Measurements from ENCODE around the gene SECISBP2L. TPM values are rescaled to one million over a fixed set of nuclear protein-coding genes. Genes with fewer than 3 reads are reported as not detected.
A peak's percentile ranks its signal among the peaks of the same experiment; 100 is the strongest.

Gene SECISBP2L
- total and polyA plus RNA-seq, 12 donors = 6.2 to 49.8 (median 42.4) TPM

- Histone ChIP-seq H3K27me3 (no peaks in the 10 kb centered on the region), H3K4me1 (peaks cover 0 to 26% (median 18%) of the 10 kb centered on the region in 9 donors), H3K27ac (peak overlapping the region in 5 of 10 donors; percentile 3 to 70 (median 56)), H3K9me3 (no peaks in the 10 kb centered on the region), H3K36me3 (no peaks in the 10 kb centered on the region), H3K4me3 (no peak overlapping the region)
- intact Hi-C loops (cut with DNase I) = no loop called here
- no peak for DNase-seq
- 83 to 86% methylated on average over 2 of the region's 2 CpGs for WGBS, 2 donors
- ATAC-seq = peak in 4 of 8 donors; percentile 22 to 55 (median 35)
- no peak for TF ChIP-seq CTCF (IDR thresholded peaks at IDR 0.05)
These were observed 100.9 kb downstream of the SECISBP2L start for GRCh38 chr15:48945386-48945785.

- DNase-seq (no peak), ATAC-seq (no peak)
- TF ChIP-seq CTCF (IDR thresholded peaks at IDR 0.05) = no peak
- H3K9me3 ChIP-seq = no peaks in the 10 kb centered on the region
- no peak overlapping the region for H3K4me3 ChIP-seq
- intact Hi-C loops (cut with DNase I) = no loop called here
- H3K27ac ChIP-seq = no peak overlapping the region
- 75 to 81% methylated on average over 5 of the region's 5 CpGs for WGBS, 2 donors
- H3K4me1 ChIP-seq = peaks cover 0 to 28% (median 14%) of the 10 kb centered on the region in 9 donors
- no peaks in the 10 kb centered on the region for H3K36me3 ChIP-seq
- H3K27me3 ChIP-seq = no peaks in the 10 kb centered on the region
These were observed 104.3 kb downstream of the SECISBP2L start for GRCh38 chr15:48941904-48942303.

- peaks cover 0 to 19% (median 1%) of the 10 kb centered on the region in 9 donors for H3K4me1 ChIP-seq
- no peak for DNase-seq
- ATAC-seq = no peak
- H3K4me3 ChIP-seq = no peak overlapping the region
- H3K27me3 ChIP-seq = no peaks in the 10 kb centered on the region
- TF ChIP-seq CTCF (IDR thresholded peaks at IDR 0.05) = no peak
- no peaks in the 10 kb centered on the region for H3K9me3 ChIP-seq
- 86 to 87% methylated on average over 6 of the region's 6 CpGs for WGBS, 2 donors
- intact Hi-C loops (cut with DNase I) = no loop called here
- H3K36me3 ChIP-seq = no peaks in the 10 kb centered on the region
- H3K27ac ChIP-seq = no peak overlapping the region
These were observed 105.7 kb downstream of the SECISBP2L start for GRCh38 chr15:48940508-48940907.

- no peak for DNase-seq
- no peaks in the 10 kb centered on the region for H3K36me3 ChIP-seq
- peak overlapping the region in 1 of 10 donors; percentile 46 for H3K27ac ChIP-seq
- H3K27me3 ChIP-seq = no peaks in the 10 kb centered on the region
- no peaks in the 10 kb centered on the region for H3K9me3 ChIP-seq
- peak in 6 of 8 donors; percentile 24 to 89 (median 63) for ATAC-seq
- 86 to 93% methylated on average over 4 of the region's 4 CpGs for WGBS, 2 donors
- TF ChIP-seq CTCF (IDR thresholded peaks at IDR 0.05) = no peak
- intact Hi-C loops (cut with DNase I) = no loop called here
- H3K4me1 ChIP-seq = peaks cover 0 to 10% (median 0%) of the 10 kb centered on the region in 9 donors
- H3K4me3 ChIP-seq = no peak overlapping the region
These were observed 106.6 kb downstream of the SECISBP2L start for GRCh38 chr15:48939648-48940047.

Other genes starting within 250 kb of the SECISBP2L start
- gene CEP152, start 235.4 kb downstream of the SECISBP2L start, total RNA-seq = 1 to 10 TPM in 5 of 10 donors, under 1 TPM in 5; 0.51 to 1.8 (median 1.1) TPM
- 1 to 10 TPM in 1 of 2 donors, under 1 TPM in 1; 0.87 to 1.3 TPM for gene CEP152, start 235.4 kb downstream of the SECISBP2L start, polyA plus RNA-seq
- 100 to 1,000 TPM; 174 to 255 (median 225) TPM for gene EID1, start 168.3 kb downstream of the SECISBP2L start, total RNA-seq
- gene EID1, start 168.3 kb downstream of the SECISBP2L start, polyA plus RNA-seq = 100 to 1,000 TPM; 129 to 172 TPM
- 1 to 10 TPM; 1.3 to 4.9 (median 2.2) TPM for gene SHC4, start 82.5 kb downstream of the SECISBP2L start, total RNA-seq
- 1 to 10 TPM; 1.2 to 2.6 TPM for gene SHC4, start 82.5 kb downstream of the SECISBP2L start, polyA plus RNA-seq
- gene COPS2, start 109.2 kb upstream of the SECISBP2L start, total RNA-seq = 10 to 100 TPM; 71.3 to 91.8 (median 86.8) TPM
- gene COPS2, start 109.2 kb upstream of the SECISBP2L start, polyA plus RNA-seq = 10 to 100 TPM; 23.8 to 40.6 TPM
- gene GALK2, start 123.8 kb upstream of the SECISBP2L start, total RNA-seq = 10 to 100 TPM; 28.6 to 43.9 (median 37.6) TPM
- 10 to 100 TPM in 1 of 2 donors, 1 to 10 TPM in 1; 6.2 to 30.5 TPM for gene GALK2, start 123.8 kb upstream of the SECISBP2L start, polyA plus RNA-seq